ENCODE data around the gene SEC14L3.

- TF ChIP-seq CTCF (tag by site-specific recombination; IDR thresholded peaks at IDR 0.05): no peak
- no peak for TF ChIP-seq ZNF311 (tag by site-specific recombination; IDR thresholded peaks at IDR 0.05; ENCODE audit: borderline replicate concordance)
- no peak for TF ChIP-seq ZNF335 (tag by site-specific recombination; conservative IDR thresholded peaks at IDR 0.05)
- TF ChIP-seq REST (tag by site-specific recombination; IDR thresholded peaks at IDR 0.05): no peak
- TF ChIP-seq ZNF138 (tag by site-specific recombination; IDR thresholded peaks at IDR 0.05; ENCODE audit: borderline replicate concordance): no peak
- TF ChIP-seq ATF2 (tag by site-specific recombination; IDR thresholded peaks at IDR 0.05; ENCODE audit: low read depth): no peak
- TF ChIP-seq ZBTB1 (tag by site-specific recombination; IDR thresholded peaks at IDR 0.05): no peak
- no peak for TF ChIP-seq GFI1B (tag by site-specific recombination; IDR thresholded peaks at IDR 0.05)
- TF ChIP-seq ZNF239 (tag by site-specific recombination; IDR thresholded peaks at IDR 0.05): no peak
- no peak for TF ChIP-seq ZNF768 (tag by site-specific recombination; IDR thresholded peaks at IDR 0.05)
- no peak for TF ChIP-seq ZNF791 (tag by site-specific recombination; IDR thresholded peaks at IDR 0.05)
- TF ChIP-seq SALL2 (tag by site-specific recombination; IDR thresholded peaks at IDR 0.05; ENCODE audit: borderline replicate concordance): no peak
- TF ChIP-seq PRDM4 (tag by site-specific recombination; IDR thresholded peaks at IDR 0.05): no peak
Measured at GRCh38 chr22:30474683-30475424, 3.0 kb upstream of the SEC14L3 start.
